ENCODE data around the gene WDR64.

- no peak for TF ChIP-seq POLR2AphosphoS5 (IDR thresholded peaks at IDR 0.05)
- TF ChIP-seq, protein P1, sequence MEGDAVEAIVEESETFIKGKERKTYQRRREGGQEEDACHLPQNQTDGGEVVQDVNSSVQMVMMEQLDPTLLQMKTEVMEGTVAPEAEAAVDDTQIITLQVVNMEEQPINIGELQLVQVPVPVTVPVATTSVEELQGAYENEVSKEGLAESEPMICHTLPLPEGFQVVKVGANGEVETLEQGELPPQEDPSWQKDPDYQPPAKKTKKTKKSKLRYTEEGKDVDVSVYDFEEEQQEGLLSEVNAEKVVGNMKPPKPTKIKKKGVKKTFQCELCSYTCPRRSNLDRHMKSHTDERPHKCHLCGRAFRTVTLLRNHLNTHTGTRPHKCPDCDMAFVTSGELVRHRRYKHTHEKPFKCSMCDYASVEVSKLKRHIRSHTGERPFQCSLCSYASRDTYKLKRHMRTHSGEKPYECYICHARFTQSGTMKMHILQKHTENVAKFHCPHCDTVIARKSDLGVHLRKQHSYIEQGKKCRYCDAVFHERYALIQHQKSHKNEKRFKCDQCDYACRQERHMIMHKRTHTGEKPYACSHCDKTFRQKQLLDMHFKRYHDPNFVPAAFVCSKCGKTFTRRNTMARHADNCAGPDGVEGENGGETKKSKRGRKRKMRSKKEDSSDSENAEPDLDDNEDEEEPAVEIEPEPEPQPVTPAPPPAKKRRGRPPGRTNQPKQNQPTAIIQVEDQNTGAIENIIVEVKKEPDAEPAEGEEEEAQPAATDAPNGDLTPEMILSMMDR (IDR thresholded peaks at IDR 0.05), result no peak
These were observed 22.1 kb upstream of the WDR64 start for GRCh38 chr1:241630005-241630404.
